H9 (cell line): Measurements from ENCODE around the gene PRLH. TPM values are rescaled to one million over a fixed set of nuclear protein-coding genes. Genes with fewer than 3 reads are reported as not detected.

ENCODE experiments used
- DNase-seq: peaks from one replicate; pipeline ENCODE4 v3.0.0-alpha.2; 2017
- H2AFZ ChIP-seq: one replicate; pipeline ENCODE4 v1.6.1; 2013; ENCODE audit warnings: mild to moderate bottlenecking, low read length, control low read depth, moderate library complexity
- H2AK5ac ChIP-seq: 2 replicates; pipeline ENCODE4 v1.6.1; 2013; ENCODE audit warnings: low read length, control low read depth, mixed read lengths; ENCODE audit not compliant: insufficient read length
- H2BK120ac ChIP-seq: one replicate; pipeline ENCODE4 v1.6.1; 2013; ENCODE audit warnings: low read depth, mild to moderate bottlenecking, low read length, control low read depth, inconsistent platforms; ENCODE audit not compliant: poor library complexity, severe bottlenecking
- H2BK12ac ChIP-seq: 2 replicates; pipeline ENCODE4 v1.6.1; 2013; ENCODE audit warnings: low read length, control low read depth, mixed read lengths, low read depth; ENCODE audit not compliant: insufficient read length
- H2BK15ac ChIP-seq: 2 replicates; pipeline ENCODE4 v1.6.1; 2013; ENCODE audit warnings: low read depth, low read length, control low read depth
- H2BK20ac ChIP-seq: one replicate; pipeline ENCODE4 v1.6.1; 2013; ENCODE audit warnings: low read depth, mild to moderate bottlenecking, low read length, control low read depth, inconsistent platforms; ENCODE audit not compliant: poor library complexity, severe bottlenecking
- H2BK5ac ChIP-seq: 2 replicates; pipeline ENCODE4 v1.6.1; 2013; ENCODE audit warnings: low read length, control low read depth, mixed read lengths; ENCODE audit not compliant: insufficient read length
- H3K14ac ChIP-seq: 2 replicates; pipeline ENCODE4 v1.6.1; 2013; ENCODE audit warnings: low read length, control low read depth; ENCODE audit not compliant: insufficient read depth
- H3K18ac ChIP-seq: 2 replicates; pipeline ENCODE4 v1.6.1; 2013; ENCODE audit warnings: low read depth, mild to moderate bottlenecking, mixed read lengths, low read length, control low read depth; ENCODE audit not compliant: insufficient read length
- H3K23ac ChIP-seq: 2 replicates; pipeline ENCODE4 v1.6.1; 2013; ENCODE audit warnings: low read length, control low read depth, mixed read lengths, low read depth; ENCODE audit not compliant: insufficient read length
- H3K23me2 ChIP-seq: 2 replicates; pipeline ENCODE4 v1.6.1; 2013; ENCODE audit warnings: low read depth, mild to moderate bottlenecking, mixed read lengths, low read length, control low read depth; ENCODE audit not compliant: insufficient read length, poor library complexity, severe bottlenecking
- H3K27ac ChIP-seq: 2 replicates; pipeline ENCODE4 v1.5.1; 2013; ENCODE audit warnings: low read length, control low read depth, mixed read lengths, low read depth; ENCODE audit not compliant: insufficient read length
- H3K27me3 ChIP-seq: 2 replicates; pipeline ENCODE4 v1.6.1; 2013; ENCODE audit warnings: low read length, control low read depth, inconsistent platforms; ENCODE audit not compliant: insufficient read depth
- H3K4ac ChIP-seq: 2 replicates; pipeline ENCODE4 v1.6.1; 2013; ENCODE audit warnings: low read depth, mild to moderate bottlenecking, control low read depth, inconsistent platforms, low read length, moderate library complexity
- H3K4me1 ChIP-seq: 2 replicates; pipeline ENCODE4 v1.6.1; 2013; ENCODE audit warnings: low read length, control low read depth, inconsistent platforms; ENCODE audit not compliant: insufficient read depth
- H3K4me2 ChIP-seq: 2 replicates; pipeline ENCODE4 v1.6.1; 2013; ENCODE audit warnings: low read length, control low read depth, mixed read lengths; ENCODE audit not compliant: insufficient read length, insufficient read depth
- H3K56ac ChIP-seq: 2 replicates; pipeline ENCODE4 v1.6.1; 2013; ENCODE audit warnings: low read depth, mild to moderate bottlenecking, mixed read lengths, low read length, control low read depth; ENCODE audit not compliant: insufficient read length
- H3K79me1 ChIP-seq: 2 replicates; pipeline ENCODE4 v1.6.1; 2013; ENCODE audit warnings: low read depth, mild to moderate bottlenecking, moderate library complexity, low read length, control low read depth, inconsistent platforms; ENCODE audit not compliant: insufficient read depth, poor library complexity, severe bottlenecking
- H3K79me2 ChIP-seq: 2 replicates; pipeline ENCODE4 v1.6.1; 2013; ENCODE audit warnings: low read length, control low read depth, inconsistent platforms; ENCODE audit not compliant: insufficient read depth
- H3K9ac ChIP-seq: 2 replicates; pipeline ENCODE4 v1.6.1; 2013; ENCODE audit warnings: low read length, control low read depth, mixed read lengths; ENCODE audit not compliant: insufficient read length; ENCODE audit errors: extremely low read depth
- H3K9me3 ChIP-seq: one replicate; pipeline ENCODE4 v1.6.1; 2013; ENCODE audit warnings: low read depth, low read length, inconsistent platforms; ENCODE audit not compliant: control insufficient read depth
- H3T11ph ChIP-seq: one replicate; pipeline ENCODE4 v1.6.1; 2013; ENCODE audit warnings: mild to moderate bottlenecking, low read length, control low read depth, inconsistent platforms
- H4K20me1 ChIP-seq: one replicate; pipeline ENCODE4 v1.6.1; 2013; ENCODE audit not compliant: control insufficient read depth, insufficient read length, insufficient read depth
- H4K5ac ChIP-seq: 2 replicates; pipeline ENCODE4 v1.6.1; 2013; ENCODE audit warnings: low read depth, mild to moderate bottlenecking, mixed read lengths, low read length, control low read depth; ENCODE audit not compliant: insufficient read length
- H4K8ac ChIP-seq: replicated peaks from 2 replicates; pipeline ENCODE4 v1.6.1; 2013; ENCODE audit warnings: low read length, control low read depth, mixed read lengths, low read depth; ENCODE audit not compliant: insufficient read length
- H4K91ac ChIP-seq: 2 replicates; pipeline ENCODE4 v1.6.1; 2013; ENCODE audit warnings: low read depth, mild to moderate bottlenecking, moderate library complexity, mixed read lengths, low read length, control low read depth; ENCODE audit not compliant: insufficient read length
- H3K27ac Mint-ChIP-seq, 3 experiments: 2 replicates in 2 of 3; 3 replicates in 1 of 3; pipeline ENCODE4 v1.8.0; 2020 to 2021; ENCODE audit warnings: mixed read lengths in 3 of 3, mild to moderate bottlenecking in 1 of 3, moderate library complexity in 1 of 3
- H3K27me3 Mint-ChIP-seq: 2 replicates; pipeline ENCODE4 v1.8.0; 2021; ENCODE audit warnings: low read depth, mild to moderate bottlenecking, moderate library complexity, mixed read lengths
- H3K36me3 Mint-ChIP-seq, 3 experiments: 2 replicates in 2 of 3; 3 replicates in 1 of 3; pipeline ENCODE4 v1.8.0; 2020 to 2021; ENCODE audit warnings: low read depth in 3 of 3, mixed read lengths in 3 of 3; ENCODE audit not compliant: insufficient read depth in 1 of 3
- H3K4me1 Mint-ChIP-seq, 2 experiments: 2 replicates each; pipeline ENCODE4 v1.8.0; 2020; ENCODE audit warnings: mixed read lengths in 2 of 2
- H3K4me3 Mint-ChIP-seq, 2 experiments: 2 replicates in 1 of 2; 3 replicates in 1 of 2; pipeline ENCODE4 v1.8.0; 2020 to 2021; ENCODE audit warnings: mild to moderate bottlenecking in 2 of 2, mixed read lengths in 2 of 2, moderate library complexity in 1 of 2
- H3K9me3 Mint-ChIP-seq, 2 experiments: 2 replicates in 1 of 2; 3 replicates in 1 of 2; pipeline ENCODE4 v1.8.0; 2020; ENCODE audit warnings: mild to moderate bottlenecking in 2 of 2, mixed read lengths in 2 of 2, moderate library complexity in 1 of 2
- CTCF ChIP-seq: fragments of 200-600 bp; sonication (generic); conservative IDR thresholded peaks from 3 replicates; pipeline ENCODE4 v1.8.0; 2021; ENCODE audit warnings: antibody characterized with exemption, mild to moderate bottlenecking
- WGBS: extraction: QIAGEN DNeasy Blood & Tissue Kit; methylation state at CpG from one replicate; pipeline ENCODE4 v1.1.7; 2013; ENCODE audit warnings: missing lambda C conversion rate, low lambda C conversion rate, mixed read lengths; ENCODE audit not compliant: insufficient read length; ENCODE audit errors: extremely low coverage; 5-methylcytosine and 5-hydroxymethylcytosine counted together
- total RNA-seq: library from RNA; stranded (reverse); gene quantifications from 2 replicates; pipeline ENCODE4 v1.2.1, GENCODE V29; 2021

Gene PRLH
- total RNA-seq, 1 experiment from 2014 or later, result not detected

- Histone ChIP-seq H3K79me1 (no peaks in the 10 kb centered on the region), H3K56ac (no peak overlapping the region), H2BK5ac (no peak overlapping the region), H3K4me1 (0 out of 2 replicates have a peak, but pooled peaks cover 3% of the 10 kb centered on the region), H3K9me3 (no peaks in the 10 kb centered on the region), H3K4me2 (no peak overlapping the region), H3K4ac (no peak overlapping the region), H3K27me3 (no peaks in the 10 kb centered on the region), H3K14ac (no peak overlapping the region), H4K91ac (no peak overlapping the region), H2AFZ (no peak overlapping the region), H4K20me1 (no peaks in the 10 kb centered on the region), H3K18ac (no peak overlapping the region), H3K27ac (no peak overlapping the region), H3K79me2 (no peaks in the 10 kb centered on the region), H4K5ac (no peak overlapping the region), H2AK5ac (no peak overlapping the region), H3K23ac (no peak overlapping the region), H2BK20ac (no peak overlapping the region), H3K9ac (no peak overlapping the region), H2BK120ac (no peak overlapping the region), H2BK15ac (no peak overlapping the region), H2BK12ac (no peak overlapping the region), H4K8ac (no peak overlapping the region), H3K23me2 (no peaks in the 10 kb centered on the region), H3T11ph (no peak overlapping the region)
- no peak for TF ChIP-seq CTCF
- H3K9me3 Mint-ChIP-seq, result no peaks in the 10 kb centered on the region
- H3K27me3 Mint-ChIP-seq, result no peaks in the 10 kb centered on the region
- H3K4me1 Mint-ChIP-seq, result peaks cover 10 to 13% of the 10 kb centered on the region in 2 experiments
- no peak for DNase-seq
- no peak overlapping the region for H3K4me3 Mint-ChIP-seq
- peaks cover 0 to 35% (median 5%) of the 10 kb centered on the region in 3 experiments; a peak in 4 of 7 replicates for H3K36me3 Mint-ChIP-seq
- H3K27ac Mint-ChIP-seq, result peak overlapping the region in 2 of 3 experiments; percentile 1 to 13; a peak in 2 of 7 replicates
- no CpG with 5 or more reads among the region's 9 CpGs for WGBS
These were observed 10.6 kb downstream of the PRLH start for GRCh38 chr2:237576974-237577373.
